HepG2 (cell line): ENCODE results near the gene KDM4B.
A peak's percentile ranks its signal among the peaks of the same experiment; 100 is the strongest.

Experiments used
- DZIP1 ChIP-seq: sonication (generic); formaldehyde crosslinking; IDR thresholded peaks from 2 replicates; pipeline ENCODE4 v1.5.0; 2020; ENCODE audit warnings: mild to moderate bottlenecking, missing genetic modification reagents
- EZH2 ChIP-seq: conservative IDR thresholded peaks from 2 replicates; pipeline ENCODE4 v1.6.1; 2012; ENCODE audit warnings: mild to moderate bottlenecking, low read depth, low read length, moderate library complexity
- GPBP1L1 ChIP-seq: sonication (generic); formaldehyde crosslinking; IDR thresholded peaks from 2 replicates; pipeline ENCODE4 v1.5.0; 2020; ENCODE audit warnings: mild to moderate bottlenecking, missing genetic modification reagents
- MTA1 ChIP-seq: sonication (generic); formaldehyde crosslinking; IDR thresholded peaks from 2 replicates; pipeline ENCODE4 v1.4.0; 2020; ENCODE audit warnings: missing genetic modification reagents, mild to moderate bottlenecking, borderline replicate concordance
- NR0B2 ChIP-seq: sonication (generic); formaldehyde crosslinking; IDR thresholded peaks from 2 replicates; pipeline ENCODE4 v1.4.0; 2020; ENCODE audit warnings: mild to moderate bottlenecking, missing genetic modification reagents
- POLR2A ChIP-seq, 2 experiments: IDR thresholded peaks; 2 replicates each; pipeline ENCODE4 v1.6.1; 2011; ENCODE audit warnings: low read depth in 2 of 2, low read length in 2 of 2, mild to moderate bottlenecking in 1 of 2, moderate library complexity in 1 of 2; ENCODE audit not compliant: insufficient read depth in 1 of 2
- PRDM10 ChIP-seq: sonication (generic); formaldehyde crosslinking; IDR thresholded peaks from 2 replicates; pipeline ENCODE4 v1.4.0; 2020; ENCODE audit warnings: low read depth, missing genetic modification reagents
- SETDB1 ChIP-seq: sonication (generic); formaldehyde crosslinking; IDR thresholded peaks from 2 replicates; pipeline ENCODE4 v1.5.1; 2020; ENCODE audit warnings: missing genetic modification reagents, mild to moderate bottlenecking, borderline replicate concordance
- TAF1 ChIP-seq: sonication (generic); formaldehyde crosslinking; IDR thresholded peaks from 2 replicates; pipeline ENCODE4 v1.4.0; 2020; ENCODE audit warnings: missing genetic modification reagents
- ZFX ChIP-seq: sonication (generic); formaldehyde crosslinking; IDR thresholded peaks from 2 replicates; pipeline ENCODE4 v1.4.0; 2020; ENCODE audit warnings: mild to moderate bottlenecking, low read depth, missing genetic modification reagents, moderate library complexity
- ZNF629 ChIP-seq: sonication (generic); formaldehyde crosslinking; conservative IDR thresholded peaks from 2 replicates; pipeline ENCODE4 v1.5.0; 2020; ENCODE audit warnings: missing genetic modification reagents
- ZNF691 ChIP-seq: sonication (generic); formaldehyde crosslinking; IDR thresholded peaks from 2 replicates; pipeline ENCODE4 v1.4.0; 2020; ENCODE audit warnings: missing genetic modification reagents, low read depth, mild to moderate bottlenecking, borderline replicate concordance

GRCh38 chr19:5046339-5047039 lies 77.6 kb downstream of the KDM4B start:
- TF ChIP-seq ZNF691 (no peak), TAF1 (CRISPR knock-in tag) (no peak), PRDM10 (no peak), NR0B2 (CRISPR knock-in tag) (no peak), POLR2A (IDR thresholded peaks at IDR 0.05; ENCODE audit: insufficient read depth in 1 of 2, low read depth in 2 of 2, low read length in 2 of 2) (no peak), ZFX (0 out of 2 replicates have a peak, but pooled peaks have one; percentile 32), ZNF629 (CRISPR knock-in tag) (no peak), SETDB1 (CRISPR knock-in tag) (no peak), GPBP1L1 (CRISPR knock-in tag) (no peak), DZIP1 (CRISPR knock-in tag) (no peak), EZH2 (no peak), MTA1 (CRISPR knock-in tag) (no peak)
